Measurements from ENCODE around the gene RNF214.

RNF214 gene

GRCh38 chr11:117289795-117290194 lies 57.3 kb downstream of the RNF214 start:
- no peak for DNase-seq

- no peak for DNase-seq
Observed at GRCh38 chr11:117290809-117291396, 58.4 kb downstream of the RNF214 start, which contains the start of gene BACE1-AS. BACE1-AS (plus strand) TSS chr11:117291346.

- no peak for DNase-seq
Observed at GRCh38 chr11:117292616-117293015, 60.1 kb downstream of the RNF214 start.

GRCh38 chr11:117295438-117296137 lies 63.1 kb downstream of the RNF214 start:
- DNase-seq, result no peak

- no peak for DNase-seq
Observed at GRCh38 chr11:117296881-117297280, 64.4 kb downstream of the RNF214 start.

GRCh38 chr11:117298195-117298594 lies 65.7 kb downstream of the RNF214 start:
- no peak for DNase-seq

- DNase-seq, result no peak
Observed at GRCh38 chr11:117299351-117300282, 67.1 kb downstream of the RNF214 start.

GRCh38 chr11:117300283-117300663 lies 67.8 kb downstream of the RNF214 start:
- no peak for DNase-seq

GRCh38 chr11:117300773-117301172 lies 68.3 kb downstream of the RNF214 start:
- DNase-seq, result no peak

GRCh38 chr11:117302228-117302627 lies 69.8 kb downstream of the RNF214 start:
- DNase-seq, result no peak

- DNase-seq, result no peak
Observed at GRCh38 chr11:117303101-117303500, 70.6 kb downstream of the RNF214 start.

GRCh38 chr11:117303646-117304315 lies 71.3 kb downstream of the RNF214 start:
- DNase-seq, result peak; percentile 36

GRCh38 chr11:117305145-117305544 lies 72.7 kb downstream of the RNF214 start:
- DNase-seq, result no peak

GRCh38 chr11:117309310-117309709 lies 76.8 kb downstream of the RNF214 start:
- no peak for DNase-seq

GRCh38 chr11:117313091-117313490 lies 80.6 kb downstream of the RNF214 start:
- DNase-seq, result peak; percentile 31

GRCh38 chr11:117313828-117314768 lies 81.6 kb downstream of the RNF214 start:
- DNase-seq, result no peak

GRCh38 chr11:117314840-117315239 lies 82.4 kb downstream of the RNF214 start:
- no peak for DNase-seq

GRCh38 chr11:117315285-117316196 lies 83.1 kb downstream of the RNF214 start:
- DNase-seq, result no peak

GRCh38 chr11:117316197-117316961 lies 83.9 kb downstream of the RNF214 start, which contains the start of gene BACE1:
BACE1 (minus strand) TSS chr11:117316256; CDS start chr11:117315795, 461 bp downstream.
- DNase-seq, result peak; percentile 73

- no peak for DNase-seq
Observed at GRCh38 chr11:117318738-117319137, 86.3 kb downstream of the RNF214 start.

Data from suppressor macrophage treated with lipopolysaccharide for 4 hours (primary cell).